DOHH2 (cell line): ENCODE data around the gene HNRNPA1.
"Not testable (repeated sequence)": the region's sequence is repeated elsewhere in the genome, so short reads cannot be mapped to it uniquely, and the experiment has no call there.

Source experiments
- H3F3A ChIP-seq: fragments of 200-600 bp; sonication (generic), shearing (Covaris generic); 2 replicates; pipeline ENCODE4 v1.6.0; 2016; ENCODE audit warnings: antibody characterized with exemption, mild to moderate bottlenecking; ENCODE audit not compliant: control insufficient read depth, insufficient read depth
- H3K27ac ChIP-seq: fragments of 200-600 bp; sonication (generic); 2 replicates; pipeline ENCODE4 v1.5.1; 2014; ENCODE audit warnings: low read depth, mild to moderate bottlenecking, low read length, moderate library complexity
- H3K27me3 ChIP-seq: fragments of 200-600 bp; sonication (generic); 2 replicates; pipeline ENCODE4 v1.6.1; 2014; ENCODE audit warnings: mild to moderate bottlenecking, low read length, mixed read lengths; ENCODE audit not compliant: control insufficient read depth
- H3K36me3 ChIP-seq: fragments of 200-600 bp; sonication (generic); 2 replicates; pipeline ENCODE4 v1.6.1; 2014; ENCODE audit warnings: mild to moderate bottlenecking, low read length, moderate library complexity, mixed read lengths; ENCODE audit not compliant: control insufficient read depth
- H3K4me1 ChIP-seq: fragments of 200-600 bp; sonication (generic); 2 replicates; pipeline ENCODE4 v1.6.1; 2014; ENCODE audit warnings: mild to moderate bottlenecking, low read length, mixed read lengths; ENCODE audit not compliant: control insufficient read depth
- H3K4me2 ChIP-seq: fragments of 200-600 bp; sonication (generic); 2 replicates; pipeline ENCODE4 v1.6.0; 2014; ENCODE audit warnings: mild to moderate bottlenecking, low read length, moderate library complexity
- H3K4me3 ChIP-seq: fragments of 200-600 bp; sonication (generic); 2 replicates; pipeline ENCODE4 v1.5.1; 2014; ENCODE audit warnings: mild to moderate bottlenecking, low read length, mixed read lengths
- H3K79me2 ChIP-seq: fragments of 200-600 bp; sonication (generic); 2 replicates; pipeline ENCODE4 v1.6.1; 2014; ENCODE audit warnings: mild to moderate bottlenecking, low read length, mixed read lengths; ENCODE audit not compliant: control insufficient read depth
- H3K9me2 ChIP-seq: fragments of 200-600 bp; sonication (generic); replicated peaks from 2 replicates; pipeline ENCODE4 v1.6.1; 2014; ENCODE audit warnings: mild to moderate bottlenecking, low read length, mixed read lengths; ENCODE audit not compliant: control insufficient read depth
- H3K9me3 ChIP-seq: fragments of 200-600 bp; sonication (generic); 2 replicates; pipeline ENCODE4 v1.6.1; 2014; ENCODE audit warnings: antibody characterized with exemption, low read length, mixed read lengths; ENCODE audit not compliant: control insufficient read depth, insufficient read depth
- H4K20me1 ChIP-seq: fragments of 200-600 bp; sonication (generic); 2 replicates; pipeline ENCODE4 v1.6.0; 2014; ENCODE audit warnings: low read depth, mild to moderate bottlenecking, antibody characterized with exemption, low read length, moderate library complexity; ENCODE audit not compliant: control insufficient read depth, insufficient read depth
- EZH2phosphoT487 ChIP-seq: fragments of 200-600 bp; sonication (generic); IDR thresholded peaks from 2 replicates; pipeline ENCODE4 v1.6.1; 2017; ENCODE audit warnings: borderline replicate concordance, mild to moderate bottlenecking, antibody characterized with exemption, low read length, moderate library complexity, mixed read lengths
- TF ChIP-seq, protein P1 (sequence below): fragments of 200-600 bp; sonication (generic); IDR thresholded peaks from one replicate; pipeline ENCODE4 v1.5.1; 2014; ENCODE audit warnings: antibody characterized with exemption, mild to moderate bottlenecking, low read depth, low read length; ENCODE audit not compliant: poor library complexity, severe bottlenecking

Gene HNRNPA1

DNA sequence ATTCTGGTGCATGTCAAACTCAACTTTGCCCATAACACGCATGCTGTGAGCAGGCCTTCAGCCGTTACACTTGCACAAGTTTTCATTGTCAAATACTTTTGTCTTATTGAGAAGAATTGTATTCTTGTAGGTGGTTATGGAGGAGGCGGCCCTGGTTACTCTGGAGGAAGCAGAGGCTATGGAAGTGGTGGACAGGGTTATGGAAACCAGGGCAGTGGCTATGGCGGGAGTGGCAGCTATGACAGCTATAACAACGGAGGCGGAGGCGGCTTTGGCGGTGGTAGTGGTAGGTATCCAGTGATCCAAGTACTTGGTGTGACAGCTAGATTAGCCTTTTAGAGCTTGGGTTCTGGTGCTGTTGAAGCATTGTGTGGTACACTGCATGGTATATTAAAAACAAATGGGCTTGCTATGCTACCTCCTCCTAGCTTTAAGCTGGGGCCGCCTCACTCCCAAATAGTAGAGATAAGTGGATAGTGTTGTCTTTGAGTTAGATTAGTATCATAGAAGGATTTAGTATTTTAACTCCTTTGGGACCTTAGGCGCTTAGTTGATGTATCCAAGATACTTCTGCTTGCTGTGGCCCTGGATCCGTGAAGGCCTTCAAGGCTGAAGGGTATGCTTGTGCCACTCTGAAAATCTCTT lies 2.5 kb downstream of the HNRNPA1 start:
- TF ChIP-seq, protein P1, sequence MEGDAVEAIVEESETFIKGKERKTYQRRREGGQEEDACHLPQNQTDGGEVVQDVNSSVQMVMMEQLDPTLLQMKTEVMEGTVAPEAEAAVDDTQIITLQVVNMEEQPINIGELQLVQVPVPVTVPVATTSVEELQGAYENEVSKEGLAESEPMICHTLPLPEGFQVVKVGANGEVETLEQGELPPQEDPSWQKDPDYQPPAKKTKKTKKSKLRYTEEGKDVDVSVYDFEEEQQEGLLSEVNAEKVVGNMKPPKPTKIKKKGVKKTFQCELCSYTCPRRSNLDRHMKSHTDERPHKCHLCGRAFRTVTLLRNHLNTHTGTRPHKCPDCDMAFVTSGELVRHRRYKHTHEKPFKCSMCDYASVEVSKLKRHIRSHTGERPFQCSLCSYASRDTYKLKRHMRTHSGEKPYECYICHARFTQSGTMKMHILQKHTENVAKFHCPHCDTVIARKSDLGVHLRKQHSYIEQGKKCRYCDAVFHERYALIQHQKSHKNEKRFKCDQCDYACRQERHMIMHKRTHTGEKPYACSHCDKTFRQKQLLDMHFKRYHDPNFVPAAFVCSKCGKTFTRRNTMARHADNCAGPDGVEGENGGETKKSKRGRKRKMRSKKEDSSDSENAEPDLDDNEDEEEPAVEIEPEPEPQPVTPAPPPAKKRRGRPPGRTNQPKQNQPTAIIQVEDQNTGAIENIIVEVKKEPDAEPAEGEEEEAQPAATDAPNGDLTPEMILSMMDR: no peak
- TF ChIP-seq EZH2phosphoT487: no peak
- H3K4me1 ChIP-seq: peaks cover 58% of the 10 kb centered on the region
- H3K9me3 ChIP-seq: no peaks in the 10 kb centered on the region
- peak overlapping the region; percentile 96 for H3K4me3 ChIP-seq
- no peaks in the 10 kb centered on the region for H3K27me3 ChIP-seq
- peak overlapping the region; percentile 91 for H3K4me2 ChIP-seq
- H3F3A ChIP-seq: peaks cover 78% of the 10 kb centered on the region
- H3K79me2 ChIP-seq: peaks cover 57% of the 10 kb centered on the region
- peak overlapping the region; percentile 8 for H3K27ac ChIP-seq
- H3K36me3 ChIP-seq: peaks cover 91% of the 10 kb centered on the region
- peaks cover 40% of the 10 kb centered on the region for H4K20me1 ChIP-seq
- H3K9me2 ChIP-seq: no peaks in the 10 kb centered on the region

GRCh38 chr12:54284070-54284780 lies 3.7 kb downstream of the HNRNPA1 start:
- Histone ChIP-seq H3F3A (peaks cover 81% of the 10 kb centered on the region), H3K4me1 (peaks cover 63% of the 10 kb centered on the region), H3K4me2 (peak overlapping the region; percentile 91), H3K36me3 (peaks cover 83% of the 10 kb centered on the region), H3K4me3 (peak overlapping the region; percentile 96), H3K79me2 (peaks cover 45% of the 10 kb centered on the region), H4K20me1 (peaks cover 34% of the 10 kb centered on the region)
- H3K9me2 ChIP-seq, H3K9me3 ChIP-seq, H3K27ac ChIP-seq, H3K27me3 ChIP-seq: not testable (repeated sequence)

GRCh38 chr12:54285150-54286041 lies 4.9 kb downstream of the HNRNPA1 start:
- H3K27ac ChIP-seq: no peak overlapping the region
- H3K79me2 ChIP-seq: peaks cover 39% of the 10 kb centered on the region
- TF ChIP-seq, protein P1: peak; percentile 37
- no peak for TF ChIP-seq EZH2phosphoT487

More at GRCh38 chr12:54285150-54286041, 4.9 kb downstream of the HNRNPA1 start:
- H3K4me2 ChIP-seq: peak overlapping the region; percentile 91; the same call in 1 of the 2 replicates
- H4K20me1 ChIP-seq: peaks cover 34% of the 10 kb centered on the region
- H3K4me1 ChIP-seq: peaks cover 70% of the 10 kb centered on the region
- no peaks in the 10 kb centered on the region for H3K9me3 ChIP-seq
- no peaks in the 10 kb centered on the region for H3K27me3 ChIP-seq
- H3K4me3 ChIP-seq: no peak overlapping the region
- peaks cover 79% of the 10 kb centered on the region for H3K36me3 ChIP-seq
- H3F3A ChIP-seq: peaks cover 90% of the 10 kb centered on the region
- H3K9me2 ChIP-seq: no peaks in the 10 kb centered on the region
